ENCODE results near the gene CUL4A. TPM values are rescaled to one million over a fixed set of nuclear protein-coding genes. Genes with fewer than 3 reads are reported as not detected.
A peak's percentile ranks its signal among the peaks of the same experiment; 100 is the strongest.

Gene CUL4A
- total RNA-seq, 2 experiments from 2014 or later = 54.6 to 56.6 TPM

DNA sequence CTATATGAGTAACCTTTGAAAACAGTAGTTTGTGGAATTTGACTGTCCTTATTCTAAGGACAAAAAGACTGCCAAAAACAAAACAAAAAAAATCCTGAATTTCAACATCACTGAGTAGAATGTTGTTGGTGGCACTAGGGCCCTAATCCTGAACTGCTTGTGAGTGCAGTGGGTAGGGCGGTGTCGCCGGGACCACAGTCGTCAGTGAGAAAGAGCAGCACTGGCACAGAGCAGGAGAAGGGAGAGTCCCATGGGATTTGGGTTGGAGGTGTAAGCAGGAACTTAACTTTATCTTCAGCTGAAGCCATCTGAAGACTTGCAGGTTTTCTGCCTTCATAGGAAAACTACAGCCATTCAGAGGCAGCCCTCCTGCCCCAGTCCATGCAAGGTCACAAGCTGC lies 6.5 kb upstream of the CUL4A start:
- H3K9me3 Mint-ChIP-seq = no peaks in the 10 kb centered on the region
- H3K4me1 Mint-ChIP-seq (ENCODE audit: low read depth) = peaks cover 60% of the 10 kb centered on the region
- CTCF ChIA-PET = no interaction called here
- H3K36me3 ChIP-seq (ENCODE audit: insufficient read depth, low read length) = peaks cover 46% of the 10 kb centered on the region
- H3K36me3 Mint-ChIP-seq (ENCODE audit: low read depth) = peaks cover 66% of the 10 kb centered on the region
- H3K27ac ChIP-seq (ENCODE audit: low read depth in 1 of 2, low read length in 2 of 2) = no peak overlapping the region
- H3K4me3 ChIP-seq (ENCODE audit: low read length) = no peak overlapping the region
- no peak for ATAC-seq (ENCODE audit: poor library complexity)
- peak overlapping the region; percentile 52 for H3K27ac Mint-ChIP-seq
- no peaks in the 10 kb centered on the region for H3K9me3 ChIP-seq (ENCODE audit: control insufficient read depth in 1 of 2, insufficient read depth in 1 of 2, low read length in 2 of 2)
- no peak for DNase-seq
- TF ChIP-seq, protein P1, sequence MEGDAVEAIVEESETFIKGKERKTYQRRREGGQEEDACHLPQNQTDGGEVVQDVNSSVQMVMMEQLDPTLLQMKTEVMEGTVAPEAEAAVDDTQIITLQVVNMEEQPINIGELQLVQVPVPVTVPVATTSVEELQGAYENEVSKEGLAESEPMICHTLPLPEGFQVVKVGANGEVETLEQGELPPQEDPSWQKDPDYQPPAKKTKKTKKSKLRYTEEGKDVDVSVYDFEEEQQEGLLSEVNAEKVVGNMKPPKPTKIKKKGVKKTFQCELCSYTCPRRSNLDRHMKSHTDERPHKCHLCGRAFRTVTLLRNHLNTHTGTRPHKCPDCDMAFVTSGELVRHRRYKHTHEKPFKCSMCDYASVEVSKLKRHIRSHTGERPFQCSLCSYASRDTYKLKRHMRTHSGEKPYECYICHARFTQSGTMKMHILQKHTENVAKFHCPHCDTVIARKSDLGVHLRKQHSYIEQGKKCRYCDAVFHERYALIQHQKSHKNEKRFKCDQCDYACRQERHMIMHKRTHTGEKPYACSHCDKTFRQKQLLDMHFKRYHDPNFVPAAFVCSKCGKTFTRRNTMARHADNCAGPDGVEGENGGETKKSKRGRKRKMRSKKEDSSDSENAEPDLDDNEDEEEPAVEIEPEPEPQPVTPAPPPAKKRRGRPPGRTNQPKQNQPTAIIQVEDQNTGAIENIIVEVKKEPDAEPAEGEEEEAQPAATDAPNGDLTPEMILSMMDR (IDR thresholded peaks at IDR 0.05) = no peak
- H3K4me1 ChIP-seq (ENCODE audit: insufficient read depth, low read length) = peaks cover 44% of the 10 kb centered on the region
- H3K4me3 Mint-ChIP-seq = peak overlapping the region; percentile 54
- intact Hi-C loops (cut with DNase I, micrococcal nuclease) = loop anchor here in 1 of 2 experiments (10.0 kb wide), 1 partner anchor 292 kb away; the partner anchor contains the start of gene DCUN1D2
- POLR2A ChIA-PET = no interaction called here
- no peaks in the 10 kb centered on the region for H3K27me3 ChIP-seq (ENCODE audit: control insufficient read depth in 1 of 2, insufficient read depth in 2 of 2, low read length in 2 of 2)
- H3K27me3 Mint-ChIP-seq = no peaks in the 10 kb centered on the region

DNA sequence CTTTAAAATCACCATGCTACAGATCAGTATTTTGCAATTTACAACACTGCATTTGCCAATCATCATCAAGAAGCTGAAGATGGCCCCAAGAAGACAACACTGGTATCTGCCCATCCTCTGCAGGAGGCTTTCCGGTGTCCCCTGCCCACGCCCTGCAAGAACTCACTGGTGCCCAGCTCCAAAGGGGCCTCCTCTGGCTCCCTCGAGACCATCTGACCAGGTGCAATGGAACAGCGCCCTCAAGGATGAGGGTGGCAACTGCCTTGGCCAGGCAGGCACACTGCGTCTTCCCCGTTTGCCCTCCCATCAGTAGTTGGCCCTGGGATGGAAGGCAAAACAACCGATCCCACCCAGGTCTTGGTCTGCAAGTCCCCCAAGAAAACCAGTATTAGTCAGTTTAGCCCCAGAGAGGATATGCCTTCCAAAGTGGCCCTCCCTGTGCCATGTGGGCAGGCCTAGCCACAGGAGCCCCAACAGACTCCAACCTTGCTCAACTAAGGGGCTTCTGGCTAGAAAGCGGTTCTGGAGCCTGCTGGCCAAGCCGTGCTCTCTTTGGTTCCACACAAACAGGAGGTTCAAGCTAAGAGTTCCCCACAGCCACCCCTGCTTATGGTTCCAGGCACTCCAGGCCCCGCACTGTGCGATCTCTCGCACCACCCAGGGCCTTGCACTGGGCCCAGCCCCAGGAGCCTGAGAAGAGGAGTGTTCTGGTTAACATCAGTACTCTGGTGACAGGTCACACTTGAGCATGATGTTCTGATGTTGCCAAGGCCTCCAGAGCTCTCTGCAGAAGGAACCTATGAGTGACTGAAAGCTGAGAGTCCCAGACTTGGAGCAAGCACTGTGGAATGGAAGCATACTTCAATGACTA lies 5.7 kb upstream of the CUL4A start:
- ChIA-PET POLR2A (no interaction called here), CTCF (no interaction called here)
- Histone ChIP-seq H3K27ac (ENCODE audit: low read depth in 1 of 2, low read length in 2 of 2) (no peak overlapping the region), H3K36me3 (ENCODE audit: insufficient read depth, low read length) (peaks cover 39% of the 10 kb centered on the region), H3K9me3 (ENCODE audit: control insufficient read depth in 1 of 2, insufficient read depth in 1 of 2, low read length in 2 of 2) (no peaks in the 10 kb centered on the region), H3K4me1 (ENCODE audit: insufficient read depth, low read length) (peaks cover 49% of the 10 kb centered on the region), H3K27me3 (ENCODE audit: control insufficient read depth in 1 of 2, insufficient read depth in 2 of 2, low read length in 2 of 2) (no peaks in the 10 kb centered on the region), H3K4me3 (ENCODE audit: low read length) (no peak overlapping the region)
- Mint-ChIP-seq H3K27ac (peak overlapping the region; percentile 52), H3K27me3 (no peaks in the 10 kb centered on the region), H3K36me3 (ENCODE audit: low read depth) (peaks cover 59% of the 10 kb centered on the region), H3K4me1 (ENCODE audit: low read depth) (peaks cover 61% of the 10 kb centered on the region), H3K4me3 (peak overlapping the region; percentile 1), H3K9me3 (no peaks in the 10 kb centered on the region)
- TF ChIP-seq, protein P1 (IDR thresholded peaks at IDR 0.05) = no peak
- ATAC-seq (ENCODE audit: poor library complexity) = no peak
- no peak for DNase-seq
- intact Hi-C loops (cut with DNase I, micrococcal nuclease) = loop anchor here in 1 of 2 experiments (10.0 kb wide), 1 partner anchor 291 kb away; the partner anchor contains the start of gene DCUN1D2

DNA sequence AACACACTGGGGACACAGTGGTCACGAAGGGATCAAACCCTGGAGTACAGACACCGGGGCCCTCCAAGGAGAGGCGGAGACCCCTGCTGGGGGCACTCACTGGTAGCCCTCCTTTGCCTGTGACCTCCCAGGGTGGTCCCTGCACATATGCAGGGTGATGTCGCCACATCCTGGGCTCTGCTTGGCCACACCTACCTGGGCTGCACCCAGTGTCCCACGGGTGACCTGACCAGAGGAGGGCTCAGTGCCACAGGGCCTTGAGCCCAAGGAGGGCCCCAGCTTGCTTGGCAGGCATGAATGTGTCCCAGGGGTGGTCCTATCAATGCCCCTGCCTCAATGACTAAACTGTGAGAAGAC lies 5.1 kb upstream of the CUL4A start:
- Mint-ChIP-seq H3K27ac (no peak overlapping the region), H3K36me3 (ENCODE audit: low read depth) (peaks cover 53% of the 10 kb centered on the region), H3K9me3 (no peaks in the 10 kb centered on the region), H3K4me3 (no peak overlapping the region), H3K4me1 (ENCODE audit: low read depth) (peaks cover 61% of the 10 kb centered on the region), H3K27me3 (no peaks in the 10 kb centered on the region)
- H3K9me3 ChIP-seq (ENCODE audit: control insufficient read depth in 1 of 2, insufficient read depth in 1 of 2, low read length in 2 of 2) = no peaks in the 10 kb centered on the region
- ChIA-PET CTCF (no interaction called here), POLR2A (no interaction called here)
- H3K27me3 ChIP-seq (ENCODE audit: control insufficient read depth in 1 of 2, insufficient read depth in 2 of 2, low read length in 2 of 2) = no peaks in the 10 kb centered on the region
- TF ChIP-seq, protein P1 (IDR thresholded peaks at IDR 0.05) = no peak
- no peak overlapping the region for H3K4me3 ChIP-seq (ENCODE audit: low read length)
- peaks cover 32% of the 10 kb centered on the region for H3K36me3 ChIP-seq (ENCODE audit: insufficient read depth, low read length)
- intact Hi-C loops (cut with DNase I, micrococcal nuclease) = loop anchor here in 1 of 2 experiments (10.0 kb wide), 1 partner anchor 290 kb away; the partner anchor contains the start of gene DCUN1D2
- no peak overlapping the region for H3K27ac ChIP-seq (ENCODE audit: low read depth in 1 of 2, low read length in 2 of 2)
- peaks cover 49% of the 10 kb centered on the region for H3K4me1 ChIP-seq (ENCODE audit: insufficient read depth, low read length)
- DNase-seq (no peak), ATAC-seq (ENCODE audit: poor library complexity) (no peak)
